ENCODE data around the gene USF1.

GRCh38 chr1:161047436-161048420, 2.0 kb upstream of the USF1 start:
- TF ChIP-seq POLR2A (IDR thresholded peaks at IDR 0.05; ENCODE audit: low read length) (no peak), GATA1 (IDR thresholded peaks at IDR 0.05; ENCODE audit: low read depth, low read length) (no peak)
